ENCODE results near the gene ANKMY1. TPM values are rescaled to one million over a fixed set of nuclear protein-coding genes. Genes with fewer than 3 reads are reported as not detected.

Gene ANKMY1
- total and polyA plus RNA-seq, 2 of the 13 experiments (the other 11 are each of a cell fraction or from before 2014, with no cell fraction given) = 11.7 to 18.8 TPM

- TF ChIP-seq, protein P1, sequence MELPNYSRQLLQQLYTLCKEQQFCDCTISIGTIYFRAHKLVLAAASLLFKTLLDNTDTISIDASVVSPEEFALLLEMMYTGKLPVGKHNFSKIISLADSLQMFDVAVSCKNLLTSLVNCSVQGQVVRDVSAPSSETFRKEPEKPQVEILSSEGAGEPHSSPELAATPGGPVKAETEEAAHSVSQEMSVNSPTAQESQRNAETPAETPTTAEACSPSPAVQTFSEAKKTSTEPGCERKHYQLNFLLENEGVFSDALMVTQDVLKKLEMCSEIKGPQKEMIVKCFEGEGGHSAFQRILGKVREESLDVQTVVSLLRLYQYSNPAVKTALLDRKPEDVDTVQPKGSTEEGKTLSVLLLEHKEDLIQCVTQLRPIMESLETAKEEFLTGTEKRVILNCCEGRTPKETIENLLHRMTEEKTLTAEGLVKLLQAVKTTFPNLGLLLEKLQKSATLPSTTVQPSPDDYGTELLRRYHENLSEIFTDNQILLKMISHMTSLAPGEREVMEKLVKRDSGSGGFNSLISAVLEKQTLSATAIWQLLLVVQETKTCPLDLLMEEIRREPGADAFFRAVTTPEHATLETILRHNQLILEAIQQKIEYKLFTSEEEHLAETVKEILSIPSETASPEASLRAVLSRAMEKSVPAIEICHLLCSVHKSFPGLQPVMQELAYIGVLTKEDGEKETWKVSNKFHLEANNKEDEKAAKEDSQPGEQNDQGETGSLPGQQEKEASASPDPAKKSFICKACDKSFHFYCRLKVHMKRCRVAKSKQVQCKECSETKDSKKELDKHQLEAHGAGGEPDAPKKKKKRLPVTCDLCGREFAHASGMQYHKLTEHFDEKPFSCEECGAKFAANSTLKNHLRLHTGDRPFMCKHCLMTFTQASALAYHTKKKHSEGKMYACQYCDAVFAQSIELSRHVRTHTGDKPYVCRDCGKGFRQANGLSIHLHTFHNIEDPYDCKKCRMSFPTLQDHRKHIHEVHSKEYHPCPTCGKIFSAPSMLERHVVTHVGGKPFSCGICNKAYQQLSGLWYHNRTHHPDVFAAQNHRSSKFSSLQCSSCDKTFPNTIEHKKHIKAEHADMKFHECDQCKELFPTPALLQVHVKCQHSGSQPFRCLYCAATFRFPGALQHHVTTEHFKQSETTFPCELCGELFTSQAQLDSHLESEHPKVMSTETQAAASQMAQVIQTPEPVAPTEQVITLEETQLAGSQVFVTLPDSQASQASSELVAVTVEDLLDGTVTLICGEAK (IDR thresholded peaks at IDR 0.05) = no peak
- TF ChIP-seq, protein P1 (CRISPR knock-in tag; IDR thresholded peaks at IDR 0.05) = 0 out of 2 replicates have a peak, but pooled peaks have one; percentile 25
- TF ChIP-seq ZNF552 (CRISPR knock-in tag; IDR thresholded peaks at IDR 0.05; ENCODE audit: borderline replicate concordance) = 0 out of 2 replicates have a peak, but pooled peaks have one; percentile 27
- peak; percentile 53; the same call in 1 of the 2 replicates for TF ChIP-seq ZNF564 (CRISPR knock-in tag; IDR thresholded peaks at IDR 0.05)
- TF ChIP-seq TEAD2 (CRISPR knock-in tag; IDR thresholded peaks at IDR 0.05) = no peak
- TF ChIP-seq ZNF784 (CRISPR knock-in tag; IDR thresholded peaks at IDR 0.05; ENCODE audit: borderline replicate concordance) = peak; percentile 59
- TF ChIP-seq, protein P2, sequence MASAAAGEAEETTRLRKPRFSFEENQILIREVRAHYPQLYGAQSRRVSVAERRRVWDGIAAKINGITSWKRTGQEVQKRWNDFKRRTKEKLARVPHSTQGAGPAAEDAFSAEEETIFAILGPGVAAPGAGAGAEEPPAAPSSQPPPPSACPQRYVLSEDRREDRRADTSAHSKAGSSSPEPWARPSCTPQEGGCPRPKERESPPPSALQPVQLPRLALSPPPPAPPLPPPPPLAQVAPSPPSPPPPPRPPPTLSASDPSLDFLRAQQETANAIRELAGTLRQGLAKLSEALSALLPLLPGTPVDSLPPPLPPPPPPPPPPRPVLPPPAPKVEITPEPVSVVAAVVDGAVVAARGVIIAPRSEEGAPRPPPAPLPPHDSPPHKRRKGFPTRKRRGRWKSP (CRISPR knock-in tag; IDR thresholded peaks at IDR 0.05) = peak; percentile 36; the same call in 1 of the 2 replicates
- TF ChIP-seq, protein P3, sequence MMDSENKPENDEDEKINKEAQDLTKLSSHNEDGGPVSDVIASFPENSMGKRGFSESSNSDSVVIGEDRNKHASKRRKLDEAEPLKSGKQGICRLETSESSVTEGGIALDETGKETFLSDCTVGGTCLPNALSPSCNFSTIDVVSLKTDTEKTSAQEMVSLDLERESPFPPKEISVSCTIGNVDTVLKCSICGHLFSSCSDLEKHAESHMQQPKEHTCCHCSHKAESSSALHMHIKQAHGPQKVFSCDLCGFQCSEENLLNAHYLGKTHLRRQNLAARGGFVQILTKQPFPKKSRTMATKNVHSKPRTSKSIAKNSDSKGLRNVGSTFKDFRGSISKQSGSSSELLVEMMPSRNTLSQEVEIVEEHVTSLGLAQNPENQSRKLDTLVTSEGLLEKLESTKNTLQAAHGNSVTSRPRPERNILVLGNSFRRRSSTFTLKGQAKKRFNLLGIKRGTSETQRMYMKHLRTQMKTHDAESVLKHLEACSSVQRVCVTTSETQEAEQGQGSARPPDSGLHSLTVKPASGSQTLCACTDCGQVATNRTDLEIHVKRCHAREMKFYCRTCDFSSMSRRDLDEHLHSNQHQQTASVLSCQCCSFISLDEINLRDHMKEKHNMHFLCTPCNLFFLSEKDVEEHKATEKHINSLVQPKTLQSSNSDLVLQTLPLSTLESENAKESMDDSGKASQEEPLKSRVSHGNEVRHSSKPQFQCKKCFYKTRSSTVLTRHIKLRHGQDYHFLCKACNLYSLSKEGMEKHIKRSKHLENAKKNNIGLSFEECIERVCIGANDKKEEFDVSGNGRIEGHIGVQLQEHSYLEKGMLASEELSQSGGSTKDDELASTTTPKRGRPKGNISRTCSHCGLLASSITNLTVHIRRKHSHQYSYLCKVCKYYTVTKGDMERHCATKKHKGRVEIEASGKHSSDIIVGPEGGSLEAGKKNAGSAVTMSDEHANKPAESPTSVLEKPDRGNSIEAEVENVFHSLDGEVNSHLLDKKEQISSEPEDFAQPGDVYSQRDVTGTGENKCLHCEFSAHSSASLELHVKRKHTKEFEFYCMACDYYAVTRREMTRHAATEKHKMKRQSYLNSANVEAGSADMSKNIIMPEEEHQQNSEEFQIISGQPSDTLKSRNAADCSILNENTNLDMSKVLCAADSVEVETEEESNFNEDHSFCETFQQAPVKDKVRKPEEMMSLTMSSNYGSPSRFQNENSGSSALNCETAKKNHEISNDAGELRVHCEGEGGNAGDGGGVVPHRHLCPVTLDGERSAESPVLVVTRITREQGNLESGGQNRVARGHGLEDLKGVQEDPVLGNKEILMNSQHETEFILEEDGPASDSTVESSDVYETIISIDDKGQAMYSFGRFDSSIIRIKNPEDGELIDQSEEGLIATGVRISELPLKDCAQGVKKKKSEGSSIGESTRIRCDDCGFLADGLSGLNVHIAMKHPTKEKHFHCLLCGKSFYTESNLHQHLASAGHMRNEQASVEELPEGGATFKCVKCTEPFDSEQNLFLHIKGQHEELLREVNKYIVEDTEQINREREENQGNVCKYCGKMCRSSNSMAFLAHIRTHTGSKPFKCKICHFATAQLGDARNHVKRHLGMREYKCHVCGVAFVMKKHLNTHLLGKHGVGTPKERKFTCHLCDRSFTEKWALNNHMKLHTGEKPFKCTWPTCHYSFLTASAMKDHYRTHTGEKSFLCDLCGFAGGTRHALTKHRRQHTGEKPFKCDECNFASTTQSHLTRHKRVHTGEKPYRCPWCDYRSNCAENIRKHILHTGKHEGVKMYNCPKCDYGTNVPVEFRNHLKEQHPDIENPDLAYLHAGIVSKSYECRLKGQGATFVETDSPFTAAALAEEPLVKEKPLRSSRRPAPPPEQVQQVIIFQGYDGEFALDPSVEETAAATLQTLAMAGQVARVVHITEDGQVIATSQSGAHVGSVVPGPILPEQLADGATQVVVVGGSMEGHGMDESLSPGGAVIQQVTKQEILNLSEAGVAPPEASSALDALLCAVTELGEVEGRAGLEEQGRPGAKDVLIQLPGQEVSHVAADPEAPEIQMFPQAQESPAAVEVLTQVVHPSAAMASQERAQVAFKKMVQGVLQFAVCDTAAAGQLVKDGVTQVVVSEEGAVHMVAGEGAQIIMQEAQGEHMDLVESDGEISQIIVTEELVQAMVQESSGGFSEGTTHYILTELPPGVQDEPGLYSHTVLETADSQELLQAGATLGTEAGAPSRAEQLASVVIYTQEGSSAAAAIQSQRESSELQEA (CRISPR knock-in tag; IDR thresholded peaks at IDR 0.05; ENCODE audit: not compliant biosample characterization) = peak; percentile 33
Observed at GRCh38 chr2:240567872-240568677, 10.3 kb upstream of the ANKMY1 start, which contains the start of gene RNPEPL1 (continued).

All from HepG2 (cell line).